ENCODE data around the gene CEP131.

Gene CEP131

DNA sequence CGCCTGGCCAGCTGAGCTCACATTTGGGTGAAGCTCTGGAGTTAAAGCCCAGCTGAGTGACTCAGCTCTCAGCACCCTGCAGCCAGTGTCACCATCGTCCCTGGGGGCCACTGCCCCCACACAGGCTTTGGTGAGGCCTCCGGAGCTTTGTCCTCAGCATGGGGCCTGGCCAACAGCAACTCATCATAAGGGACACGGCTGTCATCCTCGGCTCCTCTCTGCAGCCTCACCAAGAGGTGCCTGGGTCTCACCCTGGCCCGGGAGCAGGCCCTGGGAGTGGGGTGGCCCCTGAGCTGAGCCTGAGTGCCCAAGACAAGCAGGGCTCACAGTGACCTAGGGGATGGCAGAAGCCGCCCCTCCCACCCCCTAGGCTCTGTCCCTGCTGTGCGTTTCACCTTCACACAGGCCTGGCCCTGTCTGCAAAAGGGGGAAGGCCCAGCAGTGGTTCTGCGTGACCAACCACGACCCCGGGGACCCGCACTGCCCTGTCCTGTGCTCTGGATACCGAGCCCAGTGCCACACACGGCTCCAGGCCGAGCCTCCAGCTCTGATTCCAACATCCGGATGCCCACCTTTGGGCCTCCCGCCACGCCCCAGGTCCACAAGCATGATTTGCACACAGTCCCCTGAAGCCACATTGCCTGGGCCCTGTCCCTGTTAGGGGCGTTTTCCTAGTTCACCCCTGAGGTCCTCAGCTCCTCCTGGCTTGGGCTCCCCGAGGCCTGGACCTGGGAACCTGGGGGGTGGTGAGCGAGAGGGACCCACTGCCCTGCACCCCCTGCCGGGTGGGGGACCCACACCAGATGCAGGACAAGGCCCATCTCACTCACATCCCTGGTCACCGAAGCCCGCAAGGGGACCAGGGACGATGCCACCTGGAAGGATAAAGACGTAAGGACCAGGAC, 34.9 kb downstream of the CEP131 start:
- DNase-seq (ENCODE audit: low read depth, low spot score), result no peak

DNA sequence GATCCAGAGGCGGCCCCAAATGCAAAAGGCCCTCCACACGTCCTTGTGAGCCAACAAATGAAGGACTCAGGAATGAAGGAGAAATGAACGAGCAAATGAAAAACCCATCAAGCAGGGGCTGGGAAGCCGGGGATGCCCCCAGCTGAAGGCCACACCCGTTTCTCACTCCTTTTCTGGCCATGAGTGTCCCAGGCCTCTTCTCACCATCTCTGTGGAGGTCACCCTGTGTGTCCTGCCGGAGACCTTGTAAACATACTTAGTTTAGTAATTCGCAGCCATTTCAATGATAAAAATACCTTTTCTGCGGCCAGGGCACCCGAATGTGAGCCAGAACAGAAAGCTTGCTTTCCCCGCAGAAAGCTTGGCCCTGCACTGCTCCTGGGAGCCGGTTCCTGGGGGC, 35.6 kb downstream of the CEP131 start:
- DNase-seq (ENCODE audit: low read depth, low spot score), result no peak

DNA sequence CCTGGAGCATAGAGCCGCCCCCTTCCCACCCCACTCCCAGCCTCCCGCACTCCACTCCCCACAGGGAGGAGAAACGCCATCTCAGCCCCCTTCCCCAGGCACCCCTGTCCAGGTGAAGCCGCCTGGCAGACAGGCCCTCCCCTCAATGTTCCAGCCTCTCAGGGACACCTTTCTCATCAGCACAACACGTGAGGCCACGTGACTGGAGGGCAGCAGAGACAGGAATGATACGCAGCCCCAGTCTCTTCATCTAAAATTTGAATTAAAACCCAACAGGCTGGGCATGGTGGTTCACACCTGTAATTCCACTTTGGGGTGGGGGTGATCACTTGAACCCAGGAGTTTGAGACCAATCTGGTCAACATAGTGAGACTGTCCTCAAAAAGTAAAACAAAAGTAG, 36.6 kb downstream of the CEP131 start:
- no peak for DNase-seq (ENCODE audit: low read depth, low spot score)

DNA sequence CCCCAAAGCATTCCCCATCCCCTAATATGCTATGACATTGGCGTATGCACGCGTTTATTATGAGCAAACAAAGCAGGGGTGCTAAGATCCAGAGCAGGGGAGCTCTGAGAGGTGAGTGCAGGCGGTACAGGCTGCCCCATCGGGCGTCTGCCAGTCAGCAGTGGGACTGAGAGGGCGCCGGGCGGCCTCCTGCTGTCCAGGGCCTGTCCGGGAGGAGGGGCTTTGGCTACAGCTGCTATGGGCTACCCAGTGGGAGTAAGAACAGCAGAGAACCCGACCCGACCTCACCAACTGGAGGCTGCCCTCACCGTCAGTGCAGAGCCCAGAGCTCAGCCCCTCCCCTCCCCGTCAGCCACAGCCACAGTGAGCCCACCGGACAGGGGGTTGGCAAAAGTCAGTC, 38.2 kb downstream of the CEP131 start:
- no peak for DNase-seq (ENCODE audit: low read depth, low spot score)

DNA sequence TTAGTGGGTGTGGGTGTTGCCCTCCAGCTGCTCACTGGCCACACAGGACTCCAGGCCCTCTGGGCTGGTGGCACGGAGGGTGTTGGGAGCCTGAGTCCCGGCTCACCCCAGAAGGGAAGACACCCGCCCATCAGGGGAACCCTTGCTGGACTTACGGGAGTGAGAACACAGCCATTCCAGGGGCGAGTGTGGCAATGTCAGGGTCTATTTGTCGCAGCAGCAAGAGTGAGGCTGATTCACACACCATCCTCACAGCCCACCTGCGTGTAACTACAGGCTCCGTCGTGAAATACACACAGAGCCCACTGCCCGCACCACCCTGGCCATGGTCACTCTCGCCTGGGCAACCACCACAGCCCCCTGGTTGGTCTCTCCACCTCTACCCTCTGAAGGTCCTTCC, 39.0 kb downstream of the CEP131 start:
- no peak for DNase-seq (ENCODE audit: low read depth, low spot score)

DNA sequence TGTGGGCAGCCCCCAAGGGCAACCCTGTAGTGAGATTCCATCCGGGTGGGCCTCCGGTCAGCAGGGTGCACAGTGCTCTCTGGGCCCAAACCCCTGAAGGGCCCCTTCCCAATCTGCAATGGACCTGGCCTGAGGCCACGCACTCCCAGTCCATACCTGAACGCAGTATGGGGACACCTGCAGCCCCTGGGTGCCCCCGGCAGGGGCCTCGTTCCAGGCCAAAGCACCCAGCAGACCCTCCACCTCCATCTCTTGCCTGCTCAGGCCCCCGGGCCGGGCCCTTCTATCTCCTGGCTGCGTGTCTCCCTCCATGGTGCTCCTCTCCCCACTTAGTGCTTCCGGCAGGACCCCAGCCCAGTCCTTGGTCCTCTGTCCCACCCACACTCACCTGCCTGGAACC, 39.4 kb downstream of the CEP131 start:
- no peak for DNase-seq (ENCODE audit: low read depth, low spot score)

DNA sequence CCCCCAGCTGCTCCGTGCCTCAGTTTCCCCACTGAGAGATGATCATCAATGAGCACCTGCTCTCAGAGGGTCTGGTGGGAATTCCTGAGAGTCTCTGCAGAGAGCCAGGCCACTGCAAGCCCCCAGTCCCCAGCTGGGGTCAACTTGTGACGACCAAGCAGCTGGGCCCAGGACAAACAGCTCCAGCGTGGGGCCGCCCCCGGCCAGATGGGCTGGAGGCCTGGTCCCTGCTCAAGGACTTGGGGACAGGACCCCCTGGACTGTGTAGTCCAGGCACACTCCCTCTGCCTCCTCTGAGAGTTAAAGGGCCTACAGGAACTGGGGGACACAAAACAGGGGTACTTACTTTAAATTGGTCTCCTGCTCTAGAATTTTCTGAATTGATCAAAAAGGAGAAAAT, 40.2 kb downstream of the CEP131 start:
- DNase-seq (ENCODE audit: low read depth, low spot score), result no peak

DNA sequence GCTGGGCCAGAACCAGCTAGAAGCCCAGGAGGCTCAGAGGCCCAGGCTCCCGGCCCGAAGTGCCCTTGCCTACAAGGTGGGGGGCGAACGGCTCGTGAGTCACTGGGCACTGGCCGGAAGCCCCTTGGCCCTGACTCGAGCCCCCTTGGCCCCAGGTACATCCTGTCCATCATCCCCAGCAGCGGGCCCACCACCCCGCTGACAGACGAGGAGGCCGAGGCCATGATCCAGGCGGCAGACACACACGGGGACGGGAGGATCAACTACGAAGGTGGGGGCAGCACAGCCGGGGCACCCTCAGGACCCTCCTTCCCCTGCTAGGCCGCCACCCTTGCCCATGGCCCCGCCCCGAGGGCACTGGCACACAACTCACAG, 41.0 kb downstream of the CEP131 start:
- DNase-seq (ENCODE audit: low read depth, low spot score), result no peak

DNA sequence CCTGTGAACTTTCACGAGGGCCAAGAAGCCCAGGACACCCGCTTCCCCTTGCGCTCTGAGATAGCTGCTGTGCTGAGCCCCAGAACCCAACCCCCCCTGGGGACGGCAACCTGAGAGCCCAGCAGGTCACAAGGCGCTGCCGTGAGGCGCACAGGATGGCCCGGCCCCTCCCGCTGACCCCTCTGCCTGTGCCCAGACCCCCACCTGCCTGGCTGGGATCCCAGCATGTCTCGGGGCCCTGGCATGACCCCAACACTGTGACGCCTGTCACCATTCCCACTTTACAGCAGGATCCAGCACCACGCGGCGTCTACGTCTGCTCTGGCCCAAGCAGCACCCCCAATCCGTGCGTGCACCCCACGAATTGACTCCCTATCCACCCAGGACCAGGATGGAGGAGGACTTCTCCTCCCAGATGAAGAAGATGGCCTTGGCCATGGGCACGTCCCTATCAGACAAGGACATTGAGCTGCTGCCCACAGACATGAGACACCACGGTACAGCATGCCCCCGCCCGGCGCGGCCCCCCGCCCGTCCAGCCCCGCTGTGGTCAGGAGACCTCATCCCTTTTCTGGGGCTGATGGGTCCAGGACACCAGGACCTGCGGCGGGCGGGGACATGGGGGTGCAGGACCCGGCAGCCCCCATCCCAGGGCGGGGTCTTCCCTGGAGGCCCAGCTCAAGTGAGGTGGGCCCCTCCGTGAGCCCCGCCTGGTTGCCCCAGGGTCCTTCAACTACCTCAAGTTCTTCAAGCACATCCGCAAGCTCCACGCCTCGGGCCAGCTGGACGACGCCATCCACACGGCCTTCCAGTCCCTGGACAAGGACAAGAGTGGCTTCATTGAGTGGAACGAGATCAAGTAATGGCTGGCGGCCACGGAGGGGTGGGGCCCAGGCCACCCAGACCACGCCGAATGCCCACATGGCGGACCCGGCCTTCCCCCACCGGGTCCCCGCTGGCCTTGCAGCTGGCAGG, 41.6 kb downstream of the CEP131 start:
- DNase-seq (ENCODE audit: low read depth, low spot score), result no peak

DNA sequence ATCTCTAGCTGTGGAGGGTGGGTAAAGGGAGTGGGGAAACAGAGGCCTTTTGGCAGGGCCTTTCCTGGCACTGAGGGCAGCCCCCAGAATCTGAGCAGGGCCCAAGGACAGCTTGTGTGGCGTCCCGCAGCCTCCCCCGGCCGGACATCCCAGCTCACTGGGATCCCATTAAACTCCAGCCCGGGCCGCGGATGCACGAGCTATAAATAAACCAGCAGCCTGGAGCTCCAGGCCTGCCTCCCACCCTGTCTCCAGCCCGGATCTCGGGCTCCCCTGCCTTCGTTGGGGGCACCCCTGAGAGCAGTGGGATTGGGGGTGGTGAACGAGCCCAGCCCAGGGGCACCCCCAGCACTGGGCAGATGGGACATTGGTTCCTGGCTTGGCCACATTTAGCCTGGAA, 42.9 kb downstream of the CEP131 start:
- no peak for DNase-seq (ENCODE audit: low read depth, low spot score)

DNA sequence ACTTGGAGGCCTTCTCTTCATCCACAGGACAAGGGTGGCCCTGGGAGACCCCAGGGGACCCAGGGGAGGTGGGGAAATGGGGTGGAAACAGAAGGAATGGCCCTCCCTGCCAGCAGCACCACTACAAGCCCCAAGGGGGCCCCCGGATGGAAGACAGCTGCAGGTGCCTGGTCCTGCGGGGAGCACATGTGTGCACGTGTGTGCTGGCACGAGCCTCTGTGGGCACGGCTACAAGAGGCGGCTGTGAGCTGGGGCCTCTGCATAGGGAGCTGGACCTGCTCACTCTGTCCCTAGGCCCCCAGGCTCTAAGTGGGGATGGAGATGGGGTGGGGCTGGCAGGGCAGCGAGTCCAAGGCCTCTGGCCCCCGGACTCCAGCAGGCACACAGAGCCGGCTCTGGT, 43.5 kb downstream of the CEP131 start:
- no peak for DNase-seq (ENCODE audit: low read depth, low spot score)

DNA sequence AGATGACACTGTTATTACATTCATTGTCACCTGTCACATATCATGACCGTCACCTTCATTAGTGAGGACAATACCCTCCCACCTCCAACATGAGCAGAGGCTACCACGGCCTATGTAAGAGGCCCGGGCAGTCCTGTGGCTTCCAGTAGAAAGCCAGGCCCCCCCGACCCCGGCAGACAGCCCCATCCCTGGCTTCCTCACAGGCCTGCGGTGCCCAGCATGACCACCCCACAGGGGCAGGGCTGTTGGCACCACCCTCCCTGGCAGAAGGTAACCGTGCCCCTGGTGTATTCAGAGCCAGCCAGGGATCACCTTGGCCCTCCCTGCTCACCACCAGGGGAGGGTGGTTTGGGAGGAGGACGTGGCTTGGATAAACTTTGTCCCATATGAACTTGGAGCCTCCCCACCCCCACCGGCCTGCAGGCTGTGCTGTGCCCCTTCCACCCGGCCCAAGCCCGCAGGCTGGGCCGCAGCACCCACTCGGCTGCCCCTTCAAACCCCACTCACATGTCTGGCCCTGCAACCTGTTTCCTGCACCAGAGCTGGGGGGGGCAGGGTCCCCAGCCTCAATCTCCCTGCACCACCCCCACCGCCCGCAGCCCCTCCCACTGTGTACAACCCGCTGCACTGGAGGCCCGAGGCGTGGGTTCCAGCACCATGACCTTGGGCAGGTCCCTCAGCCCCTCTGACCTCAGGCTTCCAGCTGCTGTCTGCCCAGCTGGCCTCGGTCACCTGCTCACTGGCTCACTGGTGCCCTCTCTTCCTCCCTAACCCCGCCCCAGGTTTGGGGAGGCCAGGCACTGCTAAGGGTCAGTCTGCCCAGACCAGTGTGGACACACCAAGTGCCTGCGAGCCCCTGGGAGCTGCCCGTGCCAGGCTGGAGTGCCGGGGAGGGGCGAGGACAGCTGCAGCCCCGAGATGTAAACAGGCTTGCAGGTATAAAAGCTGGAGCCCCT, 44.4 kb downstream of the CEP131 start:
- no peak for DNase-seq (ENCODE audit: low read depth, low spot score)

DNA sequence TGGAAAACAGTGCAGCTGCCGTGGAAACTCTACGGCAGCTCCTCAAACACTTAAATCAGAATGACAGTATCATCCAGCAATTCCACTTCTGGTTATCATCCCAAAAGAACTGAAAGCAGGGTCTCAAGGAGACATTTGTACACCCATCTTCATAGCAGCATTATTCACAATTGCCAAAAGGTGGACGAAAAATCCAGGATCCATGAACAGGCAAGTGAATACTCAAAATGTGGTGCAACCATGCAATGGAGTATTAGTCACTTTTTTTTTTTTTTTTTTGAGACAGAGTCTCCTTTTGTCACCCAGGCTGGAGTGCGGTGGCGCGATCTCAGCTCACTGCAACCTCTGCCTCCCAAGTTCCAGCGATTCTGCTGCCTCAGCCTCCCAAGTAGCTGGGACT, 46.1 kb downstream of the CEP131 start:
- DNase-seq (ENCODE audit: low read depth, low spot score), result no peak

DNA sequence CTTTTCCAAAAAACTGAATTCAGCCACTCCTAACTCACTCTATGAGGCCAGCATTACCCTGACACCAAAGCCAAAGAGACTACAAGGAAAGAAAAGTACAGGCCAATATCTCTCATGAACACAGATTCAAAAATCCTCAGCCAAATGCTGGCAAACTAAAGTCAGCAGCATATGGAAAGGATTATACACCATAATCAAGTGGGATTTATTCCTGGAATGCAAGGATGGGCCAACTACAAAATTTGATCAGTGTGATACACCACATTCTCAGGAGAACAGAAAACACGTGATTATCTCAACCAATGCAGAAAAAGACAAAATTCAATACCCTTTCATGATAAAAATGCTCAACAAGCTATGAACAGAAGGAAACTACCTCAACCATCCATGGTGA, 49.0 kb downstream of the CEP131 start:
- DNase-seq (ENCODE audit: low read depth, low spot score), result no peak

DNA sequence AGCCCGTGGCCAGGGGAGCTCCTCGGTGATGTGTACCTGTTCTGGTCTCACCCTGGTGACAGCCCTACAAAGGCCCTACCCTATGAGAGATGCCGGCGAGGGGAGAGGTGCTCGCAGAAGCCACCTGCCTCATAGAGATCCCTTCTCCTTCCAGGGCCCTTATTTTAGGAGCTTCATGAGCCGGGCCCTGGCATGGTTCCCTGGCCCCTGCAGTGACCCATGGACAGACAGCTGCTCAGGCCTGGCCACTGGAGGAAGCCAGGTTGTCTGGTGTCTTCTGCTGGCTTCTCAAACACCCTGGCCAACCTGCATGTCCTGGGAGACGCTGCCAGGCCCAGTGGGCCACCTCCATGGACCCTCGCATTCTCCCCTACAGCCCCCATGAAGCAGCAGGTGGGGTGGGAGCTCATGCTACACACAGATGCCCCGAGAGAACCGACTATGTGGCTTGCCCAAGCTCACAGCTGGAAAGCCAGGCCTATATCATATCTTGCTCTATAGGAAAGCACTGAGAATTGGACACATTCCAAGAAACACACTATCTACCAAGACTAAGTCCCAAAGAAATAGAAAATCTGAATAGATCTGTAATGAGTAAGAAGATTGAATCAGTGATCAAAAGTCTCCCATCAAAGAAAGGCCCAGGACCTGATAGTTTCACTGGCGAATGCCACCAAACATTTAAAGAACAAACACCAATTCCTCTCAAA, 49.6 kb downstream of the CEP131 start:
- no peak for DNase-seq (ENCODE audit: low read depth, low spot score)

DNA sequence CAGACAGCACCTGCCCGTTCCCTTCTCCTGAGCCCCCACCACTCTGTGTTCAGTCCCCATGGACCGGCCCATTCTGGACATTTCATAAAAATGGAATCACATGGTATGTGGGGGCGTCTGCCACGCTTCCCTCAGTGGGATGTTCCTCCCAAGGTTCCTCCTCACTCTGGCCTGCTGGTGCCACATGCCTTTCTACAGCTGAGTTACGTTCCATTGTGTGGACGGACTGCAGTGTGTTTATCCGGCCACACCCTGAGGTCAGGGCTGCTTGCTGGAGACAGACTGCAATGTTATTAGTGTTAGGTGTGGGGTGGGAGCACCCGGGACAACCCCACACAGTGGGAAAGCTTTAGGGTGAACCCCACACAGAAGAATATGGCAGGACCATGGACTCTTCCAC, 50.8 kb downstream of the CEP131 start:
- DNase-seq (ENCODE audit: low read depth, low spot score), result no peak

DNA sequence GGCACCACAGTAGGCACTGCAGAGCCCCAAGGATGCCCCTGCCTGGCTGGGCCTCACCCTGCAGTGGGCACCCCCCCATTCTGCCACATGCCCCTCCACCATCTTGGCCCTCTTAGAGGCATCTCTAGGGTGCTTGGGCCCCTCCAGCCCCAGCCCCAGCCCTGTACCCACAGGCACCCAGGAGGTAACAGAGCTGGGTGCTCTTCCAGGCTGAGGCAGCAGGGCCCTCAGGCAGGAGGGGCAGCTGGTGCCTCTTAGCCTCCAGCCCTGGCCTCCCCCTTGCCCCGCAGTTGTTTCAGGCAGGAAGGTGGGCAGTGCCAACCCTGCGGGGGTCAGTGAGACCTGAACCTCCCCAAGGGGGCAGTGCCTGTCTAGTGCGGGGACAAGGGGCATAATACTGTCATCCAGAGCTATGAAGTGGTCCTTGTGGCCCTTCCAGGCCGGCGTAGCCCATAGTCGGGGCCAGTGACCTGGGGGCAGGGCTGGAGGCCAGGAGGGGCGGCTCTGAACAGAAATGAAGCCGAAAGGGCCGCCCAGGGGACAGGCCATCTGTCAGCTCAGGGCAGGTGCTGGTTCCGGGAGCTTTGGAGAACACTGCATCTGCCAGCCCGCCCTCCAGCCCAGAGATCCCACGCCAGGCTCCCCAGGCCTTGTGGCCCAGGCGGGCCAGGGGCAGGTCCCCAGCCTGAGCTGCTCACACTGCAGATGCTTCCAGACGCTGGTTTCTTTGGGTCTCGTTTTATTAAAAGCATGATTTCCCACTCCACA, 51.9 kb downstream of the CEP131 start:
- DNase-seq (ENCODE audit: low read depth, low spot score), result no peak

DNA sequence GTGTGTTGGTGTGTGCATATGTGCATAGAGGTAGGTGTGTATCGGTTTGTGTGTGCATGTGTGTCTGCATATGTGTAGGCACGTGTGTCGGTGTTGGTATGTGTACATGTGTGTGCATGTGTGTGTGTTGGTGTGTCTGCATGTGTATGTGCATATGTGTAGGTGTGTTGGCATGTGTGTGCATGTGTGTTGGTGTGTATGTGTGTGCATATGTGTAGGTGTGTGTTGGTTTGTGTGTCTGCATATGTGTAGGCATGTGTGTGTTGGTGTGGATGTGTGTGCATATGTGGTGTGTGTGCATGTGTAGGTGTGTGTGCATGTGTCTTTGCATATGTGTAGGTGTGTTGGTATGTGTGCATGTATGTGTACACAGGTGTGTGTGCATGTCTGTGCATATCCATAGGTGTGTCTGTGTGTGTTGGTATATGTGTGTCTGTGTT, 52.9 kb downstream of the CEP131 start:
- DNase-seq (ENCODE audit: low read depth, low spot score), result no peak

DNA sequence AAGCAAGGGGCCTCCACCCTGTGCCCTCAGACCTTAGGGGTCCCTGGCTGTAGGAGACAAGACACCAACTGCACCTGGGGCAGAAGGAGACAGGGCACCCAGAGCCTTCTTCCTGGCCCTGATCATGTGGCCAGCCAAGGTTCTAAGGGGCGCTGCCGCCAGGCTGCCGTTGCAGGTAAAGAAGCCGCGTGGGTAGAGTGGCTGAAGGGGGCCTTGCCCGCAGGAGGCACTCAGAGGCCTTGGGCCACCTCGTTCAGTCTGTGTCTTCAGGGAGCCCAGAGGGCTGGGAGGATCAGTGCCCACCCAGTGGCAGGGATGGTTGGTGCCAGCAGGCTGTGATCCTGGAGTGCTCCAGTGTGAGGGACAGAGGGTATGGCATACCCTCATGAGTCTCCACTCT, 55.1 kb downstream of the CEP131 start:
- DNase-seq (ENCODE audit: low read depth, low spot score), result no peak

DNA sequence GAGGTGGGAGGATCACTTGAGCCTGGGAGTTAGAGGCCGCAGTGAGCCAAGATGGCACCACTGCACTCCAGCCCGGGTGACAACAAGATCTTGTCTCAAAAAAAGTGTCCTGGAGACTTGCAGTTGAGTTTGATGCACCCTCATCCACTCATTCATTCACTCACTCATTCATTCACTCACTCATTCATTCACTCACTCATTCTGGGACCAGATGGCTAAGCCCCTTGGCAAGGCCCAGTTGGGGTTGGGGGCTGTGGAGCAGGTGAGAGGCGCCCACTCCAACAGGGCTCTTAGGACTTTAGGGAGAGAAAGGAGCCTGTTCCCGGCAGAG, 55.6 kb downstream of the CEP131 start:
- no peak for DNase-seq (ENCODE audit: low read depth, low spot score)

All from smooth muscle cell of the brain vasculature (primary cell).